Pancreas (tissue), 10 donors: ENCODE results near the gene ACAD11. TPM values are rescaled to one million over a fixed set of nuclear protein-coding genes. Genes with fewer than 3 reads are reported as not detected.
"Not testable (repeated sequence)": the region's sequence is repeated elsewhere in the genome, so short reads cannot be mapped to it uniquely, and the experiment has no call there.

Experiments used
- ATAC-seq, 4 donors: fragments of 200-7000 bp; cut with Tn5 transposase; one replicate each; pipeline versions ENCODE4 v1.8.0 to v1.9.1; 2020; ENCODE audit warnings: mild to moderate bottlenecking in 4 of 4, moderate library complexity in 4 of 4
- DNase-seq, 6 donors: peaks; one replicate each; pipeline ENCODE4 v3.0.0-alpha.2; 2020
- FAIRE-seq: peaks from 2 replicates; lab custom pipeline; 2012; peaks lifted over from hg19 to GRCh38; lab: Jason Lieb, UNC
- H3K27ac ChIP-seq, 4 donors: fragments of 200-600 bp; sonication (generic); 1 replicate in 3 of 4; 2 replicates in 1 of 4; pipeline versions ENCODE4 v1.5.0 to v1.8.0; 2020
- H3K27me3 ChIP-seq, 4 donors: fragments of 200-600 bp; one replicate each; pipeline ENCODE4 v1.8.0; 2021
- H3K36me3 ChIP-seq, 3 donors: fragments of 200-600 bp; sonication (generic) in 1 of 3; one replicate each; pipeline versions ENCODE4 v1.5.0 to v1.8.0; 2020 to 2021
- H3K4me1 ChIP-seq, 3 donors: fragments of 200-600 bp; one replicate each; pipeline ENCODE4 v1.8.0; 2021
- H3K4me3 ChIP-seq, 4 donors: fragments of 200-600 bp; sonication (generic) in 2 of 4; one replicate each; pipeline versions ENCODE4 v1.5.0 to v1.8.0; 2020 to 2021
- H3K9me3 ChIP-seq, 4 donors: fragments of 200-600 bp; one replicate each; pipeline ENCODE4 v1.8.0; 2021
- WGBS, 2 donors: extraction: QIAGEN DNeasy Blood & Tissue Kit; methylation state at CpG; one replicate each; pipeline ENCODE4 v1.1.7; 2013; 5-methylcytosine and 5-hydroxymethylcytosine counted together
- intact Hi-C, 3 donors: fragments of 100-400 bp; cut with DNase I; formaldehyde crosslinking; loops; one replicate each; pipeline versions ENCODE4 v1.11.1 to v1.14.2; 2022
- polyA plus RNA-seq, 2 donors: library from polyadenylated mRNA; stranded (reverse); fragments of 200-250 nt; gene quantifications; one replicate each; pipeline ENCODE4 v1.2.3, GENCODE V29; 2013
- total RNA-seq, 6 donors: library from RNA; stranded (reverse); fragmentation: NEBNext Ultra II Directional in 4 of 6; extraction: Animal tissue kit (Norgen Biotek cat#: 25700) in 4 of 6; gene quantifications; one replicate each; pipeline versions ENCODE4 v1.2.1 to v1.2.4, GENCODE V29; 2021 to 2023
- TF ChIP-seq, protein P1 (sequence below), 4 donors: fragments of 200-600 bp; sonication (generic) in 3 of 4; IDR thresholded peaks; one replicate each; pipeline versions ENCODE4 v1.5.0 to v1.8.0; 2021; ENCODE audit warnings: antibody characterized with exemption in 4 of 4
- donor health status: healthy with polysubstance abuse.
- donor health status: DM: no; HTN: no; CAD: no; lungs with moderate emphysema.
- donor health status: DM: no; HTN: no; CAD: no.
- donor health status: control.
- donor health status: control.
- donor health status: Bipolar disorder and iron deficiency.
- donor health status: DM: yes; HTN: yes; CAD: no.
- donor health status: DM: no; HTN: no; CAD: no.
- donor health status: DM: no; HTN: no; CAD: no.
- donor health status: DM: yes; HTN: yes; CAD: no.

ACAD11 gene
- total and polyA plus RNA-seq, 8 donors = 6.6 to 31.7 (median 12.4) TPM

DNA sequence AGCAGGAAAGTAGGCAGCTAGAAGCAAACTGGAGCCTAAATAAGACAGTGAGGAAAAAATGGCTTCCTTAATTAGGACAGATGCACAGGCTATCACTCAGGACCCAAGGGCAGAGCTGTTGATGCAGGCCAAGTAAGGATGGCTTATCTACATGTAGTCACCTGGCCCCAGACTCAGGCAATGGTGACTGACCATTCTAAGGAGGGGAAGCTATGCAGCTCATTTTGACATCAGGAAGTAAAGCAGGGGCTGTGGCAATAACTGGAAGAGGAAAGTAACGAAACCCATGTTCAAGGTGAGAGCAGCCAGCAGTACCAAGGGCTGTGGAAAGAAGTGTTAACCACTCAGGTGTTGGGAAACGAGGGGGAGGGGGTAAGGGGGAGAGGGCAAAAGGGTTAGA is 16.2 kb downstream of the ACAD11 start:
- Histone ChIP-seq H3K27me3 (no peaks in the 10 kb centered on the region), H3K9me3 (no peaks in the 10 kb centered on the region), H3K4me3 (no peak overlapping the region), H3K4me1 (no peaks in the 10 kb centered on the region), H3K36me3 (peaks cover 0 to 7% (median 3%) of the 10 kb centered on the region in 3 donors), H3K27ac (no peak overlapping the region)
- FAIRE-seq (no peak), ATAC-seq (peak; percentile 40 to 64 (median 46)), DNase-seq (no peak)
- intact Hi-C loops = loop anchor here in 2 of 3 donors (5.0 to 10.0 kb wide), 2 partner anchors 106 to 109 kb away; no protein-coding TSS in a partner anchor
- WGBS, 2 donors = 50% methylated on average over 2 of the region's 2 CpGs
- TF ChIP-seq, protein P1, sequence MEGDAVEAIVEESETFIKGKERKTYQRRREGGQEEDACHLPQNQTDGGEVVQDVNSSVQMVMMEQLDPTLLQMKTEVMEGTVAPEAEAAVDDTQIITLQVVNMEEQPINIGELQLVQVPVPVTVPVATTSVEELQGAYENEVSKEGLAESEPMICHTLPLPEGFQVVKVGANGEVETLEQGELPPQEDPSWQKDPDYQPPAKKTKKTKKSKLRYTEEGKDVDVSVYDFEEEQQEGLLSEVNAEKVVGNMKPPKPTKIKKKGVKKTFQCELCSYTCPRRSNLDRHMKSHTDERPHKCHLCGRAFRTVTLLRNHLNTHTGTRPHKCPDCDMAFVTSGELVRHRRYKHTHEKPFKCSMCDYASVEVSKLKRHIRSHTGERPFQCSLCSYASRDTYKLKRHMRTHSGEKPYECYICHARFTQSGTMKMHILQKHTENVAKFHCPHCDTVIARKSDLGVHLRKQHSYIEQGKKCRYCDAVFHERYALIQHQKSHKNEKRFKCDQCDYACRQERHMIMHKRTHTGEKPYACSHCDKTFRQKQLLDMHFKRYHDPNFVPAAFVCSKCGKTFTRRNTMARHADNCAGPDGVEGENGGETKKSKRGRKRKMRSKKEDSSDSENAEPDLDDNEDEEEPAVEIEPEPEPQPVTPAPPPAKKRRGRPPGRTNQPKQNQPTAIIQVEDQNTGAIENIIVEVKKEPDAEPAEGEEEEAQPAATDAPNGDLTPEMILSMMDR (IDR thresholded peaks at IDR 0.05) = no peak

DNA sequence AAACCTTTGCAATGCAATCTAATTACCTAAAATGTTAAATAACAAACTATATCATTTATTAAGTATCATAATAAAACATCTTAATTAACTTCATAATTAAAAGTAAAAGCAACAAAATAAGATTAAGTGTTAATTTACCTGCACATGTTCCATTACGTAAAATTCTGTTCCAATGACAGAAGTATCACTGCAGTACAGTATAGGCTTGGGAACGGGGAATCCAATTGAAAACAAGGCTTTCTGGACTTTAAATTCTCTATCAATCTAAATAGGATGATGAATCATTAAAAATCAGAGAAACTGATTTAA is 17.1 kb downstream of the ACAD11 start:
- Histone ChIP-seq H3K4me3 (no peak overlapping the region), H3K27me3 (no peaks in the 10 kb centered on the region), H3K27ac (no peak overlapping the region), H3K9me3 (no peaks in the 10 kb centered on the region), H3K4me1 (peaks cover 0 to 7% (median 0%) of the 10 kb centered on the region in 3 donors), H3K36me3 (peaks cover 0 to 7% (median 3%) of the 10 kb centered on the region in 3 donors)
- ATAC-seq (no peak), DNase-seq (no peak), FAIRE-seq (no peak)
- 54 to 61% methylated on average over 2 of the region's 2 CpGs for WGBS, 2 donors
- intact Hi-C loops = loop anchor here in 2 of 3 donors (5.0 to 10.0 kb wide), 2 partner anchors 105 to 108 kb away; no protein-coding TSS in a partner anchor
- TF ChIP-seq, protein P1 (IDR thresholded peaks at IDR 0.05) = peak in 1 of 4 donors; percentile 6

DNA sequence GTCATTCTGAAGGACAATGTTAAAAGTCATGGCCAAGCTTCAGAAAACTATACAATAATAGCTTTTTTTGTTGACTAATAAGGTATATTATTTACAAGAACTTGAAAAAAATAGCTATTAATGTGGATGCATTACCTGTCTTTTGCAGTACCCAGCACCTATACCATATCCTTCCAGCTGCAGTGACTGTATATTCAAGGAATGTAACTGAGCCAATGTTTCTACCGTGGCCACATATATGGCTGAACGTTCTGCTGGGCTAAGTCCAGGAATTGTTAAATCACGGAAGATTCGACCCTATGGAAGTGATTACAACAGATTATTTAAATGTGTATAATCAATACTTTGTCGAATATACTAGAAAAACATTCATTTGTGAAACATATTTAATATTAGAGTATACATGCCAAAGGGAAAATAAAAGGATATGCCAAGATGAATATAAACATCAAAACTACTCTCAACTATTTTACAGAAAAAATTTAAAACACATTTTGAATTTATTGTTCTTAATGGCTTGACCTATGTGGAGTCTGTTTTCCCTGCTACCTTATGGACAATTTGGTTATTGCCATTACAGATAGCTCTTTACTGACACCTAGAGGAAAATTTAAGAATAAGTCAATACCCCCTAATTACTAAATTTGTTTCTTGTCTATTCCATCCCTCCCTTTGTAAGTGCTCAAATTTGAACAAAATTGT is 17.6 kb downstream of the ACAD11 start:
- peaks cover 0 to 7% (median 3%) of the 10 kb centered on the region in 3 donors for H3K36me3 ChIP-seq
- no peak overlapping the region for H3K27ac ChIP-seq
- DNase-seq = no peak
- H3K4me1 ChIP-seq = peaks cover 0 to 8% (median 0%) of the 10 kb centered on the region in 3 donors
- no peak overlapping the region for H3K4me3 ChIP-seq
- TF ChIP-seq, protein P1 (IDR thresholded peaks at IDR 0.05) = peak; percentile 48 to 74 (median 68)
- intact Hi-C loops = loop anchor here in 2 of 3 donors (5.0 to 10.0 kb wide), 2 partner anchors 105 to 107 kb away; no protein-coding TSS in a partner anchor
- FAIRE-seq = peak; percentile 90
- no peaks in the 10 kb centered on the region for H3K9me3 ChIP-seq
- H3K27me3 ChIP-seq = no peaks in the 10 kb centered on the region
- 42 to 48% methylated on average over 5 of the region's 5 CpGs for WGBS, 2 donors
- peak; percentile 67 to 92 (median 87) for ATAC-seq

DNA sequence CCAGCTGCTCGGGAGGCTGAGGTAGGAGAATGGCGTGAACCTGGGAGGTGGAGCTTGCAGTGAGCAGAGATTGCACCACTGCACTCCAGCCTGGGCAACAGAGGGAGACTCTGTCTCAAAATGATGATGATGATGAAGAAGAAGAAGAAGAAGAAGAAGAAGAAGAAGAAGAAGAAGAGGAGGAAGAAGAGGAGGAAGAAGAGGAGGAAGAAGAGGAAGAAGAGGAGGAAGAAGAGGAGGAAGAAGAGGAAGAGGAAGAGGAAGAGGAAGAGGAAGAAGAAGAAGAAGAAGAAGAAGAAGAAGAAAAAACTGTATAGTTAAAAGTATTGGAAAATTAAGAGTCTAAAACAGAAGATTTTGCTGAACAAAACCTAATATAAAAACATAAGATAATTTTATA is 18.2 kb downstream of the ACAD11 start:
- H3K9me3 ChIP-seq, H3K27ac ChIP-seq, ATAC-seq, H3K27me3 ChIP-seq, DNase-seq, H3K4me3 ChIP-seq, FAIRE-seq, H3K36me3 ChIP-seq, H3K4me1 ChIP-seq: not testable (repeated sequence)
- intact Hi-C loops = loop anchor here in 2 of 3 donors (5.0 to 10.0 kb wide), 2 partner anchors 104 to 107 kb away; no protein-coding TSS in a partner anchor
- WGBS, 2 donors = 90 to 95% methylated on average over 2 of the region's 2 CpGs

DNA sequence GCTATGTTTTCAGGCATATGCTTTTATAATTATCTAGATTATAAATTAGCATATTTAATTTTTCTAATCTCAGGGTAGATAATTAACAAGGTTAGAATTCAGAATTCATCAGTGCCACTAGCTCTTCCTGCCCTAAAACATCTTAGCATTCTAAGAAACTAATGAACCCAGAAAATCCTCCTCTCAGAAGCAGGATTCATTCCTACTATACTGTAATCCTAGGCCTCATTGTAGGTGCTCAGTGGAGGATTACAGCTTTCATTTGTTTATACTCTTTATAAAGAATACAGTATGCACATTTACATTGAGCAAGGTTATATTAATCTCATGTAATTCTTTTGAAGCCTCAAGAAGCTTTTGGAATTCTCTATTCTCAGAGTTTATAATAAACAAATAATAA is 20.9 kb downstream of the ACAD11 start:
- DNase-seq = no peak
- FAIRE-seq = no peak
- intact Hi-C loops = no loop called here

More for the DNA sequence above, 20.9 kb downstream of the ACAD11 start:
- Histone ChIP-seq H3K27me3 (no peaks in the 10 kb centered on the region), H3K9me3 (no peaks in the 10 kb centered on the region), H3K36me3 (peaks cover 0 to 7% (median 3%) of the 10 kb centered on the region in 3 donors), H3K27ac (no peak overlapping the region), H3K4me1 (peaks cover 0 to 8% (median 0%) of the 10 kb centered on the region in 3 donors), H3K4me3 (no peak overlapping the region)
- TF ChIP-seq, protein P1 (IDR thresholded peaks at IDR 0.05) = no peak
- no peak for ATAC-seq
